NT2/D1 (cell line): Measurements from ENCODE around the gene ADD2.

ENCODE experiments used
- SUZ12 ChIP-seq: IDR thresholded peaks from 2 replicates; pipeline ENCODE4 v1.6.1; 2011; ENCODE audit not compliant: insufficient read length, insufficient read depth; ENCODE audit errors: extremely low read depth
- ZNF274 ChIP-seq: IDR thresholded peaks from 2 replicates; pipeline ENCODE4 v1.6.1; 2011; ENCODE audit warnings: mild to moderate bottlenecking, low read depth, low read length

DNA sequence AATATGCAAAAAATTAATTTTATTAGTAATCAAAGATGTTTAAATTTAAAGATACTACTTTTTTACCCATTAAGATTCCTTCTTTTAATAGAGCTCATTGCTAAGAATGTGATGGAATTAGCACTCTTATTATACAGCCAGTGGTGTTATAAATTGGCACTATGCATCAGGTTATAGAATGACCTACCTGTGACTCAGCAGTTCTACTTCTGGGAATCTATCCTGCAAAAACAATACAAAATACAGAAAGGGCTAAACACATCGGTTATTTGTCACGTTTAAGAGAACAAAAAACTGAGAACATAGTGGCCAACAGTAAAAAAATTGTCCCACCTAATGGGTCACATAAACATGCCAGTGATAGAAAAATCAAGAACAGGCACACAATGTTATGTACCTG, 9.4 kb upstream of the ADD2 start:
- TF ChIP-seq ZNF274 (no peak), SUZ12 (no peak)
